HFFc6 (cell line): ENCODE measurements around the gene SH3RF3. TPM values are rescaled to one million over a fixed set of nuclear protein-coding genes. Genes with fewer than 3 reads are reported as not detected.

ENCODE experiments used
- DNase-seq: peaks from one replicate; pipeline ENCODE4 v3.0.0-alpha.2; 2018
- H3K27ac Mint-ChIP-seq: 2 replicates; pipeline ENCODE4 v1.8.0; 2020; ENCODE audit warnings: mild to moderate bottlenecking, mixed read lengths
- H3K27me3 Mint-ChIP-seq: 2 replicates; pipeline ENCODE4 v1.8.0; 2021; ENCODE audit warnings: mild to moderate bottlenecking, moderate library complexity, mixed read lengths; ENCODE audit not compliant: insufficient read depth
- H3K36me3 Mint-ChIP-seq: 2 replicates; pipeline ENCODE4 v1.8.0; 2021; ENCODE audit warnings: low read depth, mixed read lengths
- H3K4me1 Mint-ChIP-seq: 2 replicates; pipeline ENCODE4 v1.8.0; 2020; ENCODE audit warnings: low read depth, mixed read lengths
- H3K4me3 Mint-ChIP-seq: 2 replicates; pipeline ENCODE4 v1.8.0; 2020; ENCODE audit warnings: mild to moderate bottlenecking, moderate library complexity, mixed read lengths
- H3K9me3 Mint-ChIP-seq: 2 replicates; pipeline ENCODE4 v1.8.0; 2020; ENCODE audit warnings: mild to moderate bottlenecking, mixed read lengths
- CTCF ChIP-seq: fragments of 200-600 bp; sonication (generic); IDR thresholded peaks from 2 replicates; pipeline ENCODE4 v1.5.0; 2021; ENCODE audit warnings: antibody characterized with exemption, mild to moderate bottlenecking
- total RNA-seq, 6 experiments: library from RNA; stranded (reverse); fragmentation: NEBNext Ultra II Directional; extraction: Animal tissue kit (Norgen Biotek cat#: 25700); gene quantifications; 2 replicates in 1 of 6; 3 replicates in 5 of 6; pipeline ENCODE4 v1.2.3, GENCODE V29; 2021

The SH3RF3 gene
- total RNA-seq, 6 experiments from 2014 or later: 2.4 to 4.4 (median 3.7) TPM

GRCh38 chr2:109258376-109258775 is 129.4 kb downstream of the SH3RF3 start:
- H3K27me3 Mint-ChIP-seq: peaks cover 24% of the 10 kb centered on the region
- peaks cover 10% of the 10 kb centered on the region for H3K4me1 Mint-ChIP-seq
- no peaks in the 10 kb centered on the region for H3K36me3 Mint-ChIP-seq
- H3K4me3 Mint-ChIP-seq: no peak overlapping the region
- no peak overlapping the region for H3K27ac Mint-ChIP-seq
- H3K9me3 Mint-ChIP-seq: no peaks in the 10 kb centered on the region
- no peak for DNase-seq
- TF ChIP-seq CTCF: no peak

GRCh38 chr2:109258905-109259540 is 130.0 kb downstream of the SH3RF3 start:
- no peak for DNase-seq
- Mint-ChIP-seq H3K4me3 (no peak overlapping the region), H3K4me1 (peaks cover 12% of the 10 kb centered on the region), H3K36me3 (no peaks in the 10 kb centered on the region), H3K27me3 (peaks cover 24% of the 10 kb centered on the region), H3K9me3 (no peaks in the 10 kb centered on the region), H3K27ac (no peak overlapping the region)
- no peak for TF ChIP-seq CTCF

GRCh38 chr2:109259671-109260070 is 130.7 kb downstream of the SH3RF3 start:
- no peaks in the 10 kb centered on the region for H3K9me3 Mint-ChIP-seq
- no peak for DNase-seq
- H3K27ac Mint-ChIP-seq: no peak overlapping the region
- peaks cover 12% of the 10 kb centered on the region for H3K4me1 Mint-ChIP-seq
- TF ChIP-seq CTCF: no peak
- H3K36me3 Mint-ChIP-seq: no peaks in the 10 kb centered on the region
- H3K27me3 Mint-ChIP-seq: peaks cover 22% of the 10 kb centered on the region
- H3K4me3 Mint-ChIP-seq: no peak overlapping the region

GRCh38 chr2:109260116-109260855 is 131.3 kb downstream of the SH3RF3 start:
- Mint-ChIP-seq H3K27ac (no peak overlapping the region), H3K4me1 (peaks cover 12% of the 10 kb centered on the region), H3K9me3 (no peaks in the 10 kb centered on the region), H3K36me3 (no peaks in the 10 kb centered on the region), H3K27me3 (peaks cover 23% of the 10 kb centered on the region), H3K4me3 (no peak overlapping the region)
- no peak for DNase-seq
- TF ChIP-seq CTCF: no peak

- Mint-ChIP-seq H3K27me3 (peaks cover 17% of the 10 kb centered on the region), H3K9me3 (no peaks in the 10 kb centered on the region), H3K36me3 (no peaks in the 10 kb centered on the region), H3K4me1 (peaks cover 12% of the 10 kb centered on the region), H3K4me3 (no peak overlapping the region), H3K27ac (no peak overlapping the region)
- TF ChIP-seq CTCF: peak; percentile 64
- DNase-seq: peak; percentile 28
These were observed 132.1 kb downstream of the SH3RF3 start for GRCh38 chr2:109260886-109261700.
